ENCODE measurements around the gene ERBB4.

ERBB4 gene

DNA sequence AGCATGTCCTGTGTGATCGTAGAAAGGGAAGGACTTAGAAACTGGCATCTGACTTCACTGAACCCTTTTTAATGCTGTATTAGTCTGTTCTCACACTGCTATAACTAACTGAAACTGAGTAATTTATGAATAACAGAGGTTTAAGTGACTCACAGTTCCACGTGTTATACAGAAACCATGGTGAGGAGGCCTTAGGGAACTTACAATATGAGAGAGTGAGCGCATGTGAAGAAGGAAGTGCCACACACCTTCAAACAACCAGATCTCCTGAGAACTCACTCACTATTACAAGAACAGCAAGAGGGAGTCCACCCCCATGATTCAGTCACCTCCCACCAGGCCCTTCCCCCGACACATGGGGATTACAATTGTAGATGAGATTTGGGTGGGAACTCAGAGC lies 1170.9 kb downstream of the ERBB4 start:
- no peak for DNase-seq

GRCh38 chr2:211367293-211367692 lies 1171.3 kb downstream of the ERBB4 start:
- no peak for DNase-seq

DNA sequence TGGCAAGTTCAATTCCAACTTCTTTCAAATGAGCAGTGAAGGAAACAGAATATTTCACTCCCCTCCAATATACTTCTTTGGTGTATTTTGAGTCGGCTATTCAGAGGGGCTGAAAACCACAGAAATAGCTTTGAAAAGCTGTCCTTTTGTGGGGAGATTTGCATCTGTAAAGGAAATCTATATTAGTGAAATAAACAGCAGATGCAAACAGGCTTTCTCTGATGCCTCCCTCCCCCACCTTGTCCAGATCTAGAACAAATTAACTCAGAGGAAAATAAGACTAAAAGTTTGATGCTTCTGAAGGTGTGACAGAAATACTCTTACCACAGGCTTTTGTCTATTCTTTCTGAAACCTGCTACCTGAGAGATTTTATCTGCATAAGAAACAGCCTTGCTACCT lies 1173.7 kb downstream of the ERBB4 start:
- DNase-seq: no peak

GRCh38 chr2:211361383-211361782 lies 1177.2 kb downstream of the ERBB4 start:
- no peak for DNase-seq

GRCh38 chr2:211359347-211359746 lies 1179.3 kb downstream of the ERBB4 start:
- no peak for DNase-seq

DNA sequence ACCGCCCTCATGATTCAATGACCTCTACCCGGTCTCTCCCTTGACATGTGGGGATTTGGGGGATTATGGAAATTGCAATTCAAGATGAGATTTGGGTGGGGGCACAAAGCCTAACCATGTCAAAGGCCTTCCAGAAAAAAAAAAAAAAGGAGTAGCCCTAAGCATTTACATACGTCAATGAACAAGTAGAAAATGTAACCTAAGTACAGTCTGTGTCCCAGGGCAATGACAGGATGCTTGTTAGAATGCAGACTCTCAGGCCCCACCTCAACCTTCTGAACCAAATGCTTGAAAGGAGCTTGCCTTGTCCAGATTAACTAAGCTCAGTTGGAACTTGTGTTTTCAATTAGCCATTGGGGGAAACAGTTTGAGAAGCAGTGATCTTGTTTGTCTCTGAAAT lies 1180.1 kb downstream of the ERBB4 start:
- no peak for DNase-seq

- no peak for DNase-seq
Observed at GRCh38 chr2:211354481-211354880, 1184.1 kb downstream of the ERBB4 start.

- no peak for DNase-seq
Observed at GRCh38 chr2:211351987-211352386, 1186.6 kb downstream of the ERBB4 start.

- DNase-seq: no peak
Observed at GRCh38 chr2:211349031-211349430, 1189.6 kb downstream of the ERBB4 start.

DNA sequence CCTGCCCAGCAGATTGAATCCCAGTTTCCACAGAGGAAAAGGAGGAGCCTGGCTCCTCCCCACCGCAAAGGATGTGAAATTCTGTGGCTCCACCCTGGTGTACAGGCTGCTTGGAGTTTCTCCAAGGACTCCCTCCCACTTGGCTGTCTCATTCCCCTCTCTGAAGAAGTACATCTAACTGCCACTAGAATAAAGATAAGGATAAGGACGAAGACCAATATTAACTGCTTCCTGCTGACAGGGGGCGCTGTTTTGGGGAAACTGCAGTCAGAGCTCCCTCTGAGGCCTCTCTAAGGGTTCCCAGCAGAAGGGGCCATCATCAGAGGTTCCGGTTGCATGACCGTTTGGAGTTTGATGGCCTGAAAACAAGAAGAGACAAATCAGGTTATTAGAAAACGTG lies 1191.3 kb downstream of the ERBB4 start:
- DNase-seq: no peak

GRCh38 chr2:211344289-211344688 lies 1194.3 kb downstream of the ERBB4 start:
- DNase-seq: no peak

- no peak for DNase-seq
Observed at GRCh38 chr2:211333377-211333776, 1205.2 kb downstream of the ERBB4 start.

DNA sequence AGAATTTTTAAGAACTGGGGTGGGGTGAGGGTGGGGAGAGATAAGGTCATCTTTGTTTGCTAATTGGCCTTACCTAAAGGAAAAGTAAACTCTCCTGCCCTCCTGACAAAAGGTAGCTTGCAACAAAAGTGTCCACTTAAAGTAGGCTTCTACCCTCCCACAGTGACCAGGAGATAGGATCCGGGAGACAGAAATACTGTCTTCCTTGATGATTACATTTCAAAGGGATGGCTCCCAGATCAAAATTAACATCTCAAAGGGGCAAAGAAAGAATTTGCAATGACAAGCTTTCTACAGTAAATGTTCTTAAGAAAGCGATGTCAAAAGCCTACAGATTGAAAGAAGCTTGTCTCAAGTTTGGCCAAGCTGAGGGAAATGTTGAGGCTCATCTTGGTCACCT lies 1206.9 kb downstream of the ERBB4 start:
- no peak for DNase-seq

DNA sequence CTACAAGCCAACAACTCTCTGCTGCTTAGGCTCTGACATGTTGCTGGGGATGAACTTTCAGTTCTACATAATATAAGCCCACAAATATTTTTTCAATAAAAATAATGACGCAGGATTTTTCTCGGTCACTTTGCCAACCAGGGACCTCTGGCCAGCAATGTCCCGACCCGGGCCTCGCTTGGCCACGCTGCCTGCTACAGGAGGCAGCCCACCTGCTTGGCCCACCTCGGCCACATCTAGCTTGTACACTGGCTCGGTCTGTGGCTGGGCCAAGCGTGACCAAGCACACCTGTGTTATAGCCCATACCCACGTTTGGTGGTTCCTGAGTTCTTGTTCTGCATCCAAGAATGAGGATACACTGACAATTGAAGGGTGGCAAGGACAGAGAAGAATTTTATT lies 1208.7 kb downstream of the ERBB4 start:
- DNase-seq: no peak

DNA sequence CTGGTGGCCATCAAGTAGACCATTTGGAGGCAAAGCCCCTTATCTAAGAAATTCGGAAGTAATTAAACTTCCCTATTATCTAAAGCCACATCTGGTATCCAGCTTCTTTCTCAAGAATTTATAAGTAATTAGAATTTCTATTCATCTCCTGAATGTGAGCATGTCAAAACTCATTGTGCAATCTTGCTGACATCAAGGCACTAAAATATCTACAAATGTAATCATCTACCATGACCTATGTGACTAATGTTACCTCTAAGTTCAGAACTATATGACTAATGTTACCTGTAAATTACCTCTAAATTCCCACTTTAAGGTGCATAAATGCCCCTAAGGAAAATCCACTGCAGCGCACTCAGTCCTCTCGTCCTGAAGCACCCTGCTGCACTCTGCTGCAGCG lies 1209.2 kb downstream of the ERBB4 start:
- no peak for DNase-seq

DNA sequence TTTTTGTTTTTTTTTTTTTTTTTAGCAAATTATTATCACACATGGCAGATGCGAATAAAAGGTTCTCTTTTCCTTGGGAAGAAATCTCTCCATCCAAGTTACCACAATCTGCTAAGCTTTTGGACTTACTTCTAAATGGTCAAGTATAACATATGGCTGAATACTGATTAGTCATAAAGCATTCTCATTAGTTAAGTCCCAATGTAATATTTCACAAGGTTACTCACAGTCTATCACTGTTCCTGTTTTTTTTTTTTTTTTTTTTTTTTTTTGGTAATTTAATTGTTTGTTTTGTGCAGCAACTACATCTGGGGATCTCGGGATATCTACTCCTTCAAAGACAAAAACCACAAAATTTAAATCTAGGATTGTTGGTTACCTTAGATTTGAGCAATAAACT lies 1210.5 kb downstream of the ERBB4 start:
- DNase-seq: no peak

Data from activated CD4-positive, alpha-beta T cell treated with anti-CD3 and anti-CD28 coated beads, Interleukin-2, amount 50 U/mL, for 4 hours (primary cell).